GM12878 (cell line): ENCODE data around the gene SCP2. TPM values are rescaled to one million over a fixed set of nuclear protein-coding genes. Genes with fewer than 3 reads are reported as not detected.

ENCODE experiments used
- ATAC-seq: fragments of 200-7000 bp; cut with Tn5 transposase; 3 replicates; pipeline ENCODE4 v1.9.1; 2020; ENCODE audit warnings: mild to moderate bottlenecking, moderate library complexity
- BruUV-seq: library from RNA; stranded (reverse); fragments of 400-500 nt; replicated peaks from 2 replicates; lab custom pipeline; 2021; lab: Mats Ljungman, UMichigan
- CTCF ChIA-PET: fragments of 300-600 bp; sonication (Branson Sonifier 250); formaldehyde crosslinking; extraction: SDS; loops from one replicate; lab custom pipeline; 2021; ENCODE audit warnings: inconsistent platforms; lab: Yijun Ruan, JAX
- POLR2A ChIA-PET: fragments of 350-600 bp; formaldehyde crosslinking; extraction: SDS; loops from one replicate; lab custom pipeline; 2021; ENCODE audit warnings: inconsistent platforms; lab: Charles Lee
- RAD21 ChIA-PET: fragments of 300-600 bp; sonication (Branson Sonifier 250); formaldehyde crosslinking; loops from one replicate; lab custom pipeline; 2023; ENCODE audit warnings: antibody characterized with exemption; ENCODE audit not compliant: unreplicated experiment; lab: Charles Lee
- SMC1A ChIA-PET: fragments of 300-600 bp; sonication (Branson Sonifier 250); formaldehyde crosslinking; loops from one replicate; lab custom pipeline; 2023; ENCODE audit not compliant: unreplicated experiment, uncharacterized antibody; lab: Charles Lee
- DNase-seq: peaks from one replicate; pipeline ENCODE4 v3.0.0-alpha.2; 2011; ENCODE audit warnings: low read depth, low spot score
- FAIRE-seq: peaks from 3 replicates; lab custom pipeline; 2011; peaks lifted over from hg19 to GRCh38; lab: Jason Lieb, UNC
- H2AFZ ChIP-seq: 2 replicates; pipeline ENCODE4 v1.6.0; 2011; ENCODE audit warnings: low read depth, low read length, control low read depth; ENCODE audit not compliant: control insufficient read depth
- H3K27ac ChIP-seq: 2 replicates; pipeline ENCODE4 v1.5.1; 2011; ENCODE audit warnings: control low read depth; ENCODE audit not compliant: control insufficient read depth, insufficient read depth
- H3K27me3 ChIP-seq, 2 experiments: replicated peaks in 1 of 2; 2 replicates each; pipeline versions ENCODE4 v1.6.0 to v1.6.1; 2011; ENCODE audit warnings: low read length in 1 of 2; ENCODE audit not compliant: control insufficient read depth in 2 of 2, insufficient read depth in 2 of 2
- H3K36me3 ChIP-seq, 2 experiments: 2 replicates each; pipeline ENCODE4 v1.5.1; 2011; ENCODE audit warnings: low read length in 1 of 2; ENCODE audit not compliant: control insufficient read depth in 2 of 2, insufficient read depth in 2 of 2
- H3K4me1 ChIP-seq: 2 replicates; pipeline ENCODE4 v1.6.1; 2011; ENCODE audit warnings: mild to moderate bottlenecking, low read length, moderate library complexity, mixed read lengths; ENCODE audit not compliant: control insufficient read depth, insufficient read depth
- H3K4me2 ChIP-seq: 2 replicates; pipeline ENCODE4 v1.6.0; 2011; ENCODE audit warnings: control low read depth; ENCODE audit not compliant: control insufficient read depth, insufficient read depth
- H3K4me3 ChIP-seq: fragments of 200-600 bp; sonication (generic); 2 replicates; pipeline ENCODE4 v1.5.1; 2016
- H3K79me2 ChIP-seq: 2 replicates; pipeline ENCODE4 v1.6.0; 2011; ENCODE audit warnings: low read length; ENCODE audit not compliant: control insufficient read depth, insufficient read depth
- H3K9ac ChIP-seq: 2 replicates; pipeline ENCODE4 v1.8.0; 2011; ENCODE audit warnings: low read length, control low read depth, mixed read lengths; ENCODE audit not compliant: control insufficient read depth, insufficient read depth
- H3K9me3 ChIP-seq: replicated peaks from 3 replicates; pipeline ENCODE4 v1.5.1; 2011; ENCODE audit warnings: mild to moderate bottlenecking, low read length; ENCODE audit not compliant: control insufficient read depth, insufficient read depth
- H4K20me1 ChIP-seq: 2 replicates; pipeline ENCODE4 v1.6.0; 2011; ENCODE audit not compliant: control insufficient read depth, insufficient read depth
- BCL11A ChIP-seq: IDR thresholded peaks from 2 replicates; pipeline ENCODE4 v1.6.1; 2011; ENCODE audit warnings: low read depth, low read length
- CUX1 ChIP-seq: IDR thresholded peaks from 2 replicates; pipeline ENCODE4 v1.6.1; 2012; ENCODE audit warnings: improper control_type of control experiment, low read depth, low read length; ENCODE audit not compliant: insufficient replicate concordance
- KDM1A ChIP-seq: fragments of 200-600 bp; sonication (generic); IDR thresholded peaks from 2 replicates; pipeline ENCODE4 v1.6.1; 2016; ENCODE audit warnings: borderline replicate concordance
- MYB ChIP-seq: fragments of 150-350 bp; IDR thresholded peaks from 2 replicates; pipeline ENCODE4 v1.6.1; 2014; ENCODE audit warnings: mild to moderate bottlenecking, low read depth, low read length, borderline replicate concordance
- SRF ChIP-seq, 2 experiments: IDR thresholded peaks; 2 replicates each; pipeline ENCODE4 v1.6.1; 2011; ENCODE audit warnings: low read depth in 2 of 2, low read length in 2 of 2, mild to moderate bottlenecking in 1 of 2, moderate library complexity in 1 of 2
- YBX1 ChIP-seq: fragments of 450-650 bp; IDR thresholded peaks from 2 replicates; pipeline ENCODE4 v1.6.1; 2016; ENCODE audit warnings: antibody characterized with exemption
- ZNF207 ChIP-seq: fragments of 450-650 bp; IDR thresholded peaks from 2 replicates; pipeline ENCODE4 v1.6.1; 2014; ENCODE audit warnings: antibody characterized with exemption, mild to moderate bottlenecking, borderline replicate concordance
- ZNF24 ChIP-seq: fragments of 450-650 bp; IDR thresholded peaks from 2 replicates; pipeline ENCODE4 v1.6.1; 2017; ENCODE audit warnings: antibody characterized with exemption, mild to moderate bottlenecking
- WGBS: methylation state at CpG from one replicate; pipeline ENCODE4 v1.1.6; 2016; ENCODE audit warnings: low lambda C conversion rate; ENCODE audit not compliant: insufficient replicate concordance, insufficient coverage; ENCODE audit errors: missing lambda C conversion rate; 5-methylcytosine and 5-hydroxymethylcytosine counted together
- in situ Hi-C: fragments of 300-500 bp; cut with MboI; formaldehyde crosslinking; loops from 9 replicates; pipeline ENCODE4 v1.14.3; 2018; ENCODE audit warnings: mixed read lengths
- intact Hi-C: fragments of 100-400 bp; cut with micrococcal nuclease; formaldehyde crosslinking; loops from one replicate; pipeline ENCODE4 v1.14.2; 2022; ENCODE audit not compliant: unreplicated experiment
- polyA plus RNA-seq, 11 experiments: library from polyadenylated mRNA; depleted of rRNA in 4 of 11; unstranded in 6 of 11; stranded (reverse) in 5 of 11; fragments of >200 nt; fragmentation: Nextera tagmentation in 4 of 11; fragmentation: Illumina TruSeq in 1 of 11; extraction: Ambion mirVana in 4 of 11; extraction: Trizol in 1 of 11; gene quantifications; 1 replicate in 1 of 11; 2 replicates in 10 of 11; pipeline versions ENCODE4 v1.2.1 to v1.2.3, GENCODE V29; 2011 to 2016; ENCODE audit warnings: inconsistent platforms in 2 of 11, missing spikeins in 2 of 11, low read depth in 1 of 11
- total RNA-seq, 4 experiments: library from RNA; depleted of rRNA in 3 of 4; stranded (reverse); fragments of >200 nt in 3 of 4; fragmentation: Illumina TruSeq in 1 of 4; extraction: Trizol in 1 of 4; gene quantifications; 2 replicates each; pipeline versions ENCODE4 v1.2.1 to v1.2.3, GENCODE V29; 2013 to 2021

Gene SCP2
- total and polyA plus RNA-seq, 10 of the 15 experiments (the other 5 are each of a cell fraction or from before 2014, with no cell fraction given) = 74.3 to 327 (median 127) TPM

- H3K4me2 ChIP-seq = no peak overlapping the region
- CTCF ChIA-PET = no interaction called here
- H3K79me2 ChIP-seq = no peaks in the 10 kb centered on the region
- in situ Hi-C loops (no loop called here), intact Hi-C loops (no loop called here)
- no TSS peak for BruUV-seq
- H3K27me3 ChIP-seq = no peaks in the 10 kb centered on the region; a peak in 1 of 4 replicates
- peaks cover under 1% of the 10 kb centered on the region; the same call in 1 of the 3 replicates for H3K9me3 ChIP-seq
- H3K4me3 ChIP-seq = no peak overlapping the region
- no peak overlapping the region for H2AFZ ChIP-seq
- no peak for DNase-seq
- no peaks in the 10 kb centered on the region for H4K20me1 ChIP-seq
- no peaks in the 10 kb centered on the region for H3K4me1 ChIP-seq
- SMC1A ChIA-PET = no interaction called here
- FAIRE-seq = no peak
- H3K27ac ChIP-seq = no peak overlapping the region
- no peak for TF ChIP-seq BCL11A
- TF ChIP-seq KDM1A = no peak
- no peak for TF ChIP-seq ZNF207
- no peak for TF ChIP-seq SRF (IDR thresholded peaks at IDR 0.05; ENCODE audit: low read depth in 2 of 2, low read length in 2 of 2)
- no peak for TF ChIP-seq ZNF24
- TF ChIP-seq YBX1 = no peak
- TF ChIP-seq CUX1 = no peak
- TF ChIP-seq MYB = no peak
- TF ChIP-seq, all 136 proteins: peak for 0
- Histone ChIP-seq H3K36me3 (no peaks in the 10 kb centered on the region), H3K9ac (no peak overlapping the region)
- ATAC-seq = no peak
- RAD21 ChIA-PET = no interaction called here
- POLR2A ChIA-PET = no interaction called here
- 42% methylated on average over 8 of the region's 8 CpGs for WGBS
Measured at GRCh38 chr1:53093451-53093754, 166.3 kb downstream of the SCP2 start.
